H1 (cell line): ENCODE measurements around the gene KCNQ1.

Experiments used
- BRCA1 ChIP-seq: IDR thresholded peaks from 2 replicates; pipeline ENCODE4 v1.6.1; 2012; ENCODE audit warnings: low read depth, low read length, improper control_type of control experiment
- CEBPB ChIP-seq: IDR thresholded peaks from 2 replicates; pipeline ENCODE4 v1.6.1; 2012; ENCODE audit warnings: low read depth, low read length
- CHD2 ChIP-seq: IDR thresholded peaks from 2 replicates; pipeline ENCODE4 v1.6.1; 2012; ENCODE audit warnings: low read length, improper control_type of control experiment
- POLR2A ChIP-seq, 2 experiments: IDR thresholded peaks; 1 replicate in 1 of 2; 2 replicates in 1 of 2; pipeline ENCODE4 v1.6.1; 2011; ENCODE audit warnings: low read depth in 2 of 2, low read length in 2 of 2, mild to moderate bottlenecking in 2 of 2; ENCODE audit errors: control extremely low read depth in 1 of 2
- RBBP5 ChIP-seq: IDR thresholded peaks from 2 replicates; pipeline ENCODE4 v1.7.1; 2012; ENCODE audit warnings: low read depth, mild to moderate bottlenecking, inconsistent platforms, low read length, moderate library complexity, borderline replicate concordance
- TEAD4 ChIP-seq: IDR thresholded peaks from 2 replicates; pipeline ENCODE4 v1.6.1; 2012; ENCODE audit warnings: low read depth, low read length, inconsistent platforms, mixed read lengths
- YY1 ChIP-seq: IDR thresholded peaks from 2 replicates; pipeline ENCODE4 v1.6.1; 2011; ENCODE audit warnings: low read depth, mild to moderate bottlenecking, low read length
- TF ChIP-seq, protein P1 (sequence below), 3 experiments: IDR thresholded peaks; 1 replicate in 2 of 3; 2 replicates in 1 of 3; pipeline versions ENCODE4 v1.5.1 to v1.6.1; 2011; ENCODE audit warnings: low read length in 3 of 3, mild to moderate bottlenecking in 3 of 3, inconsistent platforms in 2 of 3, low read depth in 1 of 3, moderate library complexity in 1 of 3; ENCODE audit not compliant: insufficient read depth in 1 of 3; ENCODE audit errors: control extremely low read depth in 1 of 3
- TF ChIP-seq, protein P2 (sequence below): IDR thresholded peaks from 2 replicates; pipeline ENCODE4 v1.6.1; 2012; ENCODE audit warnings: inconsistent platforms

DNA sequence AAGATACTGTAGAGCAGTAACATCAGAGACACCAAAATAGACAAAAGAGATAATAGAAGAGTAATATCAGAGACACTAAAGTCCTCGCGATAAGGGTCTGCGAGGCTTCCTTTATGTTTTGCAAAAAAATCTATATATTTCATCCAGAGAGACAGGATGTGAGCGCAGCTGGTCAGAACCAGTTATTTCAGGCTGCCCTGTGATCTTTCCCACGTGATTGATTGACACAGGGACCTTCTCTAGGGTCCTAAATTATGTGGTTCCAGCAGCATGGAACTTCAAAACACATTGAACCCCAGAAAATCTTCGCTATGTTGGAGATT, 118.0 kb downstream of the KCNQ1 start:
- TF ChIP-seq CHD2 (no peak), BRCA1 (no peak), YY1 (no peak), RBBP5 (no peak), POLR2A (IDR thresholded peaks at IDR 0.05; ENCODE audit: control extremely low read depth in 1 of 2, low read depth in 2 of 2, low read length in 2 of 2) (no peak), CEBPB (no peak), TEAD4 (no peak)
- TF ChIP-seq, protein P1, sequence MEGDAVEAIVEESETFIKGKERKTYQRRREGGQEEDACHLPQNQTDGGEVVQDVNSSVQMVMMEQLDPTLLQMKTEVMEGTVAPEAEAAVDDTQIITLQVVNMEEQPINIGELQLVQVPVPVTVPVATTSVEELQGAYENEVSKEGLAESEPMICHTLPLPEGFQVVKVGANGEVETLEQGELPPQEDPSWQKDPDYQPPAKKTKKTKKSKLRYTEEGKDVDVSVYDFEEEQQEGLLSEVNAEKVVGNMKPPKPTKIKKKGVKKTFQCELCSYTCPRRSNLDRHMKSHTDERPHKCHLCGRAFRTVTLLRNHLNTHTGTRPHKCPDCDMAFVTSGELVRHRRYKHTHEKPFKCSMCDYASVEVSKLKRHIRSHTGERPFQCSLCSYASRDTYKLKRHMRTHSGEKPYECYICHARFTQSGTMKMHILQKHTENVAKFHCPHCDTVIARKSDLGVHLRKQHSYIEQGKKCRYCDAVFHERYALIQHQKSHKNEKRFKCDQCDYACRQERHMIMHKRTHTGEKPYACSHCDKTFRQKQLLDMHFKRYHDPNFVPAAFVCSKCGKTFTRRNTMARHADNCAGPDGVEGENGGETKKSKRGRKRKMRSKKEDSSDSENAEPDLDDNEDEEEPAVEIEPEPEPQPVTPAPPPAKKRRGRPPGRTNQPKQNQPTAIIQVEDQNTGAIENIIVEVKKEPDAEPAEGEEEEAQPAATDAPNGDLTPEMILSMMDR (IDR thresholded peaks at IDR 0.05; ENCODE audit: control extremely low read depth in 1 of 3, insufficient read depth in 1 of 3, low read depth in 1 of 3, low read length in 3 of 3) = no peak
- TF ChIP-seq, protein P2, sequence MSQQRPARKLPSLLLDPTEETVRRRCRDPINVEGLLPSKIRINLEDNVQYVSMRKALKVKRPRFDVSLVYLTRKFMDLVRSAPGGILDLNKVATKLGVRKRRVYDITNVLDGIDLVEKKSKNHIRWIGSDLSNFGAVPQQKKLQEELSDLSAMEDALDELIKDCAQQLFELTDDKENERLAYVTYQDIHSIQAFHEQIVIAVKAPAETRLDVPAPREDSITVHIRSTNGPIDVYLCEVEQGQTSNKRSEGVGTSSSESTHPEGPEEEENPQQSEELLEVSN = no peak
